Type B pancreatic cell (in vitro differentiated cells): ENCODE data around the gene MTG1. TPM values are rescaled to one million over a fixed set of nuclear protein-coding genes. Genes with fewer than 3 reads are reported as not detected.
"Not testable (repeated sequence)": the region's sequence is repeated elsewhere in the genome, so short reads cannot be mapped to it uniquely, and the experiment has no call there.

ENCODE experiments used
- DNase-seq: peaks from one replicate; pipeline ENCODE4 v3.0.0; 2021; ENCODE audit warnings: mixed read lengths; ENCODE audit not compliant: unreplicated experiment; ENCODE audit errors: extremely low spot score
- H3K27ac Mint-ChIP-seq: 2 replicates; pipeline ENCODE4 v1.8.0; 2021; ENCODE audit warnings: mild to moderate bottlenecking, mixed read lengths
- H3K27me3 Mint-ChIP-seq: 2 replicates; pipeline ENCODE4 v1.8.0; 2021; ENCODE audit warnings: mixed read lengths
- H3K36me3 Mint-ChIP-seq: 2 replicates; pipeline ENCODE4 v1.8.0; 2021; ENCODE audit warnings: mixed read lengths
- H3K4me1 Mint-ChIP-seq: one replicate; pipeline ENCODE4 v1.8.0; 2021; ENCODE audit warnings: mixed read lengths; ENCODE audit not compliant: unreplicated experiment
- H3K4me3 Mint-ChIP-seq: 2 replicates; pipeline ENCODE4 v1.8.0; 2021; ENCODE audit warnings: mild to moderate bottlenecking, mixed read lengths
- H3K9me3 Mint-ChIP-seq: 2 replicates; pipeline ENCODE4 v1.8.0; 2021; ENCODE audit warnings: mixed read lengths
- CTCF ChIP-seq: fragments of 200-600 bp; sonication (generic); conservative IDR thresholded peaks from 2 replicates; pipeline ENCODE4 v1.5.0; 2021; ENCODE audit warnings: antibody characterized with exemption, mild to moderate bottlenecking
- total RNA-seq: library from RNA; stranded (reverse); gene quantifications from 2 replicates; pipeline ENCODE4 v1.2.1, GENCODE V29; 2021; ENCODE audit warnings: low replicate concordance

MTG1 gene
- total RNA-seq, 1 donor from 2014 or later, result 89.6 TPM

- peaks cover 73% of the 10 kb centered on the region for H3K36me3 Mint-ChIP-seq
- no peak for TF ChIP-seq CTCF
- DNase-seq, result no peak
- H3K27ac Mint-ChIP-seq, result no peak overlapping the region
- H3K9me3 Mint-ChIP-seq, result peaks cover 22% of the 10 kb centered on the region
- H3K27me3 Mint-ChIP-seq, result no peaks in the 10 kb centered on the region
- H3K4me3 Mint-ChIP-seq, result no peak overlapping the region
- no peaks in the 10 kb centered on the region for H3K4me1 Mint-ChIP-seq
Observed at GRCh38 chr10:133412381-133412711, 18.4 kb downstream of the MTG1 start.

- H3K27ac Mint-ChIP-seq, H3K4me1 Mint-ChIP-seq, H3K4me3 Mint-ChIP-seq, DNase-seq, H3K27me3 Mint-ChIP-seq: not testable (repeated sequence)
- H3K36me3 Mint-ChIP-seq, result peaks cover 57% of the 10 kb centered on the region
- peaks cover 22% of the 10 kb centered on the region for H3K9me3 Mint-ChIP-seq
Observed at GRCh38 chr10:133414401-133414800, 20.4 kb downstream of the MTG1 start.

- no peaks in the 10 kb centered on the region for H3K4me1 Mint-ChIP-seq
- no peak overlapping the region for H3K27ac Mint-ChIP-seq
- H3K4me3 Mint-ChIP-seq, result no peak overlapping the region
- no peaks in the 10 kb centered on the region for H3K27me3 Mint-ChIP-seq
- H3K36me3 Mint-ChIP-seq, result peaks cover 46% of the 10 kb centered on the region
- no peak for DNase-seq
- no peak for TF ChIP-seq CTCF
- peaks cover 22% of the 10 kb centered on the region for H3K9me3 Mint-ChIP-seq
Observed at GRCh38 chr10:133415752-133416151, 21.8 kb downstream of the MTG1 start.

GRCh38 chr10:133418289-133418993 lies 24.5 kb downstream of the MTG1 start:
- Mint-ChIP-seq H3K27me3 (peaks cover 6% of the 10 kb centered on the region), H3K4me1 (no peaks in the 10 kb centered on the region)

GRCh38 chr10:133419211-133419950 lies 25.4 kb downstream of the MTG1 start:
- Mint-ChIP-seq H3K27ac (no peak overlapping the region), H3K4me3 (no peak overlapping the region), H3K36me3 (peaks cover 17% of the 10 kb centered on the region), H3K4me1 (no peaks in the 10 kb centered on the region), H3K27me3 (peaks cover 6% of the 10 kb centered on the region), H3K9me3 (peaks cover 5% of the 10 kb centered on the region)
- no peak for DNase-seq
- TF ChIP-seq CTCF, result no peak

More at GRCh38 chr10:133418289-133418993, 24.5 kb downstream of the MTG1 start:
- no peak overlapping the region for H3K4me3 Mint-ChIP-seq
- DNase-seq, result no peak
- peaks cover 5% of the 10 kb centered on the region for H3K9me3 Mint-ChIP-seq
- peaks cover 20% of the 10 kb centered on the region for H3K36me3 Mint-ChIP-seq
- no peak for TF ChIP-seq CTCF
- H3K27ac Mint-ChIP-seq, result no peak overlapping the region

GRCh38 chr10:133420028-133420427 lies 26.1 kb downstream of the MTG1 start:
- DNase-seq, result no peak
- no peak overlapping the region for H3K27ac Mint-ChIP-seq
- H3K27me3 Mint-ChIP-seq, result peaks cover 6% of the 10 kb centered on the region
- no peak overlapping the region for H3K4me3 Mint-ChIP-seq
- peaks cover 5% of the 10 kb centered on the region for H3K9me3 Mint-ChIP-seq
- TF ChIP-seq CTCF, result no peak
- H3K4me1 Mint-ChIP-seq, result no peaks in the 10 kb centered on the region
- H3K36me3 Mint-ChIP-seq, result peaks cover 17% of the 10 kb centered on the region
